Esophagus muscularis mucosa (tissue), 3 donors: ENCODE measurements around the gene NGDN.

ENCODE experiments used
- POLR2A ChIP-seq: fragments of 450-650 bp; IDR thresholded peaks from one replicate; pipeline ENCODE4 v1.6.1; 2017; ENCODE audit warnings: antibody characterized with exemption, moderate library complexity, mild to moderate bottlenecking, low read depth
- POLR2AphosphoS5 ChIP-seq, 2 donors: sonication (generic); formaldehyde crosslinking; IDR thresholded peaks; one replicate each; pipeline ENCODE4 v1.6.1; 2017; ENCODE audit warnings: antibody characterized with exemption in 2 of 2
- TF ChIP-seq, protein P1 (sequence below), 3 experiments: fragments of 200-600 bp in 2 of 3; fragments of 450-650 bp in 1 of 3; sonication (generic) in 2 of 3; IDR thresholded peaks; one replicate each; pipeline ENCODE4 v1.5.1; 2017 to 2019; ENCODE audit warnings: antibody characterized with exemption in 3 of 3, mild to moderate bottlenecking in 2 of 3, moderate library complexity in 1 of 3

DNA sequence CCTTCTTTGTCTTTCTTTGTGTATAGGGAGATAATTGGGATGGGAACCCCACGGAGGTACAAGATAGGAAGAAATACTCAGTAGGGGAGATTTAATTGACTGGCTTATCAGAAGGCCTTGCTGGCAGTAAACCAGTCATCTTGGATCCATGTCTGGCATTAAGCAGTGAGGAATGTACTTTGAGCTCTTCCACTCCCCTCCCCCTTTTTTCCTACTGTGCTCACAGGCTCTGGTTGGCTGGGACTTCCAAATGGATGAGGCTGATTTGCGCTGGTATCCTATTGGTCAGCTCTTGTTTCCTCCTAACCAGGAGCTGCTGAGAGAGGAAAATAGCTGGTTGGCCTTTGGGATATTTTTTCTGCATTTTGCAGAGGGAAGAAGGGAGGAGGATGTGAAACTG lies 24.7 kb downstream of the NGDN start:
- TF ChIP-seq POLR2A (no peak), POLR2AphosphoS5 (IDR thresholded peaks at IDR 0.05) (no peak)
- TF ChIP-seq, protein P1, sequence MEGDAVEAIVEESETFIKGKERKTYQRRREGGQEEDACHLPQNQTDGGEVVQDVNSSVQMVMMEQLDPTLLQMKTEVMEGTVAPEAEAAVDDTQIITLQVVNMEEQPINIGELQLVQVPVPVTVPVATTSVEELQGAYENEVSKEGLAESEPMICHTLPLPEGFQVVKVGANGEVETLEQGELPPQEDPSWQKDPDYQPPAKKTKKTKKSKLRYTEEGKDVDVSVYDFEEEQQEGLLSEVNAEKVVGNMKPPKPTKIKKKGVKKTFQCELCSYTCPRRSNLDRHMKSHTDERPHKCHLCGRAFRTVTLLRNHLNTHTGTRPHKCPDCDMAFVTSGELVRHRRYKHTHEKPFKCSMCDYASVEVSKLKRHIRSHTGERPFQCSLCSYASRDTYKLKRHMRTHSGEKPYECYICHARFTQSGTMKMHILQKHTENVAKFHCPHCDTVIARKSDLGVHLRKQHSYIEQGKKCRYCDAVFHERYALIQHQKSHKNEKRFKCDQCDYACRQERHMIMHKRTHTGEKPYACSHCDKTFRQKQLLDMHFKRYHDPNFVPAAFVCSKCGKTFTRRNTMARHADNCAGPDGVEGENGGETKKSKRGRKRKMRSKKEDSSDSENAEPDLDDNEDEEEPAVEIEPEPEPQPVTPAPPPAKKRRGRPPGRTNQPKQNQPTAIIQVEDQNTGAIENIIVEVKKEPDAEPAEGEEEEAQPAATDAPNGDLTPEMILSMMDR (IDR thresholded peaks at IDR 0.05), result no peak
